GM10266 (cell line): ENCODE results near the gene LRCH1.

Experiments used
- DNase-seq: peaks from one replicate; pipeline ENCODE4 v3.0.0; 2012; ENCODE audit errors: extremely low spot score
- TF ChIP-seq, protein P1 (sequence below): IDR thresholded peaks from 2 replicates; pipeline ENCODE4 v1.5.1; 2012; ENCODE audit warnings: mild to moderate bottlenecking, low read depth; ENCODE audit not compliant: control insufficient read depth, insufficient read depth; ENCODE audit errors: missing control alignments

The LRCH1 gene

GRCh38 chr13:46682707-46683106 is 129.7 kb downstream of the LRCH1 start:
- TF ChIP-seq, protein P1, sequence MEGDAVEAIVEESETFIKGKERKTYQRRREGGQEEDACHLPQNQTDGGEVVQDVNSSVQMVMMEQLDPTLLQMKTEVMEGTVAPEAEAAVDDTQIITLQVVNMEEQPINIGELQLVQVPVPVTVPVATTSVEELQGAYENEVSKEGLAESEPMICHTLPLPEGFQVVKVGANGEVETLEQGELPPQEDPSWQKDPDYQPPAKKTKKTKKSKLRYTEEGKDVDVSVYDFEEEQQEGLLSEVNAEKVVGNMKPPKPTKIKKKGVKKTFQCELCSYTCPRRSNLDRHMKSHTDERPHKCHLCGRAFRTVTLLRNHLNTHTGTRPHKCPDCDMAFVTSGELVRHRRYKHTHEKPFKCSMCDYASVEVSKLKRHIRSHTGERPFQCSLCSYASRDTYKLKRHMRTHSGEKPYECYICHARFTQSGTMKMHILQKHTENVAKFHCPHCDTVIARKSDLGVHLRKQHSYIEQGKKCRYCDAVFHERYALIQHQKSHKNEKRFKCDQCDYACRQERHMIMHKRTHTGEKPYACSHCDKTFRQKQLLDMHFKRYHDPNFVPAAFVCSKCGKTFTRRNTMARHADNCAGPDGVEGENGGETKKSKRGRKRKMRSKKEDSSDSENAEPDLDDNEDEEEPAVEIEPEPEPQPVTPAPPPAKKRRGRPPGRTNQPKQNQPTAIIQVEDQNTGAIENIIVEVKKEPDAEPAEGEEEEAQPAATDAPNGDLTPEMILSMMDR = no peak
- no peak for DNase-seq

GRCh38 chr13:46683676-46684260 is 130.8 kb downstream of the LRCH1 start:
- TF ChIP-seq, protein P1 = no peak
- peak; percentile 6 for DNase-seq

- TF ChIP-seq, protein P1 = no peak
- no peak for DNase-seq
Measured at GRCh38 chr13:46684287-46685001, 131.5 kb downstream of the LRCH1 start.

GRCh38 chr13:46685006-46685730 is 132.2 kb downstream of the LRCH1 start:
- DNase-seq = no peak
- TF ChIP-seq, protein P1 = no peak

DNA sequence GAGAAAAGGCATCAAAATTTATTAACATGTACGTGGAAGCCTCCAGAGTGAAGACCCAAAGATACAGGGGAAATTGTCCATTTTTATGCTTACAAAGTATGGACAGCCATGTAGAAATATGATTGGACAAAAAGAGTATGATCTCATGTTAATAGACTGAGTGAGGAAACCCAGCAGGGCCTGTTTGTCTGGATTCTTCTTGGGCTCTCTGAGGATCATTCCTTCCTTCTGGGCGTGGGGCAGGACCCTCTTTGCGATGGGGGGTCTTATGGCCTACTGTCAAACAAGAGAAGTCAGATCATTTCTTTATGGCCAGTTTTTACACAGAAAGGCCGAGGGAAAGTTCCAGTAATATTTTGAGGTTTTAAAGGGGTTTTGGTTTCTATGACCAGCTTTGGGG is 133.2 kb downstream of the LRCH1 start:
- DNase-seq = no peak
- TF ChIP-seq, protein P1 = no peak

GRCh38 chr13:46687810-46688209 is 134.8 kb downstream of the LRCH1 start:
- no peak for DNase-seq
- TF ChIP-seq, protein P1 = no peak

DNA sequence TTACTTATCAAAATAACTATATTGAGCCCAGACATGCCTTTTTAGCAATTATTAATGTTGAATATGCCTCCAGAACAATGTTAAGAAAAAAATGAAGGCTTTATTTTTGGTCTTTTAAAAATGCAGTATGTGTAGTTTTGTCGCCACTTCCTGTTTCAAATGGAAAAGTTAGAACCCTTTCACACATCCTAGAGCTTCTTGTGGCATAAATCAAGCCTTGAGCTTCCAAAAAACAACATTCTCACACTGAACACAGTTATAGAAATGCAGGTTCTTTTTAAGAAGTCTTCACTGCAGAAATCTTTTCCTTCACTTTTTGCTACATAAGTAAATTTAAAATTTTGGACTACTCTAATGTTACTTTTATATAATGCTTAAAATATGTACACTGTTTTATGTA is 135.3 kb downstream of the LRCH1 start:
- TF ChIP-seq, protein P1 = no peak
- DNase-seq = no peak
